Activated CD4-positive, alpha-beta T cell treated with anti-CD3 and anti-CD28 coated beads, Interleukin-2, amount 50 U/mL, for 24 hours (primary cell): ENCODE results near the gene DCAF4.

ENCODE experiments used
- DNase-seq, 2 donors: peaks; one replicate each; pipeline ENCODE4 v3.0.0-alpha.2; 2020; ENCODE audit warnings: low read depth in 1 of 2, low spot score in 1 of 2

The DCAF4 gene

DNA sequence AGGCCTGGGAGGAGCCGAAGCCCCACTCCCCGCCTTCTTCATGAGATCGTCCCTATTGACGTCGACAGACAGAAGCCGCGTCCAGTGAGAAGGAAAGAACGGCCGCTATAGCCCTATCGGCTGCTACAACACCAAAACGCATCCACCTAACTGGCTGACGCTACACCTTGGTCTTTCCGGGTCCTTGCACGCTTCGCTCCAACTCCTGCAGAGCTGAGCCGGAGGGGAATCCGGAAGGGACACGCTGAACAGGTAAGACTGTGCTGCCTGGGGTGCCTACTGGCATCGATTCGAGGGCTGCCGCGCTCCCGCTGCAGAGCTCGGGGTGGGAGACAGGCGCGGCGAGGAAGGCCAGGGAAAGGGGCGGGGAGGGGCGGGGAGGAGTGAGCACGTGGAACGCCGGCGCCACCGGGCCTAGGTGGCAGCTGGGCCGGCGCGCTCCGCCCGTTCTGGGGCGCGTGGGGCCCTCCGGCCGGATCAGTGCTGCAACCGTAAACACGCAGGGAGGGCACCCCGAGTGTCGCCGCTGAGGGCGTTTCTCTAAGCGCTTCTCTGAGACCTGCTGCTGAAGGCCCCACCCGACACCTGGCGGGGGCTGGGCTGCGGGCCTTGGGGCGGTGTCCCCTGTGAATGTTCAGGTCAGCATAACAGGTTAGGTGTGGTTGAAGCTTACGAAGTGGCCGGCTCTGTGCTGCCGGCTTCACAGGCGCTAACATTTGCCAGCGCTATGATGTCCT, at the start of gene DCAF4:
Gene DCAF4, plus strand, starts transcription at position 173 of the 737 bp plus-strand sequence. CDS start 11,515 bp downstream, outside the sequence.
- DNase-seq: peak; percentile 84 to 93

DNA sequence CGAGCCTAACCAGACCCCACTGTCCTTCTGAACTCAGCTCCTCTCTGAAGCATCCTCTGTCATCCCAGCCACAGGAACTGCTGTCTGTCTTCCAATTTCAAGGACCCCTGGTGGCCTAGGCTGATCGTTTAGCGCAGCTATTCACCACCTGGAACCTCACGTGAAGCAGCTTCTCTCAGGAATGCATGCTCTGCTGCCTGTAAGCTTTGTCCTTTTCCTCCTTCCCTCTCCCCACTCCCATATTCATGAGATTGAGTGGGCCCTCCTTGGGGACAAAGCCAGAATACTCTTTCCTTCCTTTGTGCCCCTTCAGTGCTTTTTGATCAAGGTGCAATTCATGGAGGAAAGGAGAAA, 49.6 kb upstream of the DCAF4 start:
- no peak for DNase-seq

- no peak for DNase-seq
Observed at GRCh38 chr14:72878746-72879145, 47.5 kb upstream of the DCAF4 start.

- no peak for DNase-seq
Observed at GRCh38 chr14:72879431-72879830, 46.8 kb upstream of the DCAF4 start.

- DNase-seq: no peak
Observed at GRCh38 chr14:72880164-72880563, 46.1 kb upstream of the DCAF4 start.

GRCh38 chr14:72880820-72881219, 45.4 kb upstream of the DCAF4 start:
- no peak for DNase-seq

DNA sequence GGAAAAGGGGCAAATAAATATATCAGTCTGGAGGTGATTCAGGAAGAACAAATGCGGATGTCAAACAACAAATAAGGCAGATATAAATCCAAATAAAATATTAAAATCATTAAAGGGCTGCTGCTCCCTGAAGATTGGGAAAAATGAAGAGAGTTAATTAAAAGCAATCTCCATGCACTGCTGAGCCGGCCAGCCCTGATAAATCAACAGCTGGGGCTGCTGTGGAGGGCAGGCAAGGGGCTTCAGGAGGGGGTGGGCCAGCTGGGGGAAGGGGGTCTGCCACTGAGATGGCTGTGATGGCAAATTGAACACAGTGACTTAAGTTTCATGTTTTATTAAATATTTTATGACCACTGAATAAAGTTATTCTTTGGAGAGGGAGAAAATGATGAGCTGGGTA, 44.7 kb upstream of the DCAF4 start:
- DNase-seq: no peak

- no peak for DNase-seq
Observed at GRCh38 chr14:72882047-72882446, 44.2 kb upstream of the DCAF4 start.

DNA sequence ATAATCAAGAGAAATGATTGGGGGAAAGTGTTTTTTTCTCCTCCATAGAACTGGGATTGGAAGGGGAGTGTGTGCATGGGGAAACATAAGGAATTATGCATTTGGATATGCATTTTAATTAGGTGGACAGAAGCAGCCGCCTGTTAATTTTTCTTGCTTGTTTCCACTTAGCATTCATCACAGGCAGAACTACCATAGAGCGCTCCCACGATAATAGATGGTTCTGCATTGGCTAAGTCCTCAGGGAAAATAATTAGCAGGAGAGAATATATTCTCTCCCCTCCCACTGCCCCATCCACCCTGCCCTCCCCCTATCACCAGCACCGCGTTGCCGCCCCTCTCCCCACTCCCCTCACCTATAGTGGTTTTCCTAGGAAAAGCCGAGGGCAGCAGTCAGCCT, 43.8 kb upstream of the DCAF4 start:
- DNase-seq: no peak

- DNase-seq: no peak
Observed at GRCh38 chr14:72883109-72883508, 43.2 kb upstream of the DCAF4 start.

DNA sequence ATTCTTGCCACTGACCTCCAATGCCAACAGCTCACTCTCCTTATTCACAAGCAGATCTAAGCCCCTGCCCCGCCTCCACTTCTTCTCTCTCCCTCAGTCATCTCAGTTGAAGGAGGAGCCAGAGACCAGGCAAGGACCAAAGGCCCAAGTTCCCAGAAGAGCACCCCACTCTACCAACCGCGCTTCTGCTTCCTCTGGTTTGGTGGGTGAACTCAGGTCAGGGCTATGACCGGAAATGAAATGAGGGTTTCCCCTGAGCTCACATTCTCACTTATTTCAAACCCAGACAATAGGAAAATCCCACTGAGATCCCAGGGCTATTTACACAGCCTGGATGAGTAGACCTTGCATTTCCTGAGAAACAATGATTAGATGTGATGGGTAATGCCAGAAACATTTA, 42.3 kb upstream of the DCAF4 start:
- DNase-seq: no peak

- no peak for DNase-seq
Observed at GRCh38 chr14:72884386-72884785, 41.9 kb upstream of the DCAF4 start.

DNA sequence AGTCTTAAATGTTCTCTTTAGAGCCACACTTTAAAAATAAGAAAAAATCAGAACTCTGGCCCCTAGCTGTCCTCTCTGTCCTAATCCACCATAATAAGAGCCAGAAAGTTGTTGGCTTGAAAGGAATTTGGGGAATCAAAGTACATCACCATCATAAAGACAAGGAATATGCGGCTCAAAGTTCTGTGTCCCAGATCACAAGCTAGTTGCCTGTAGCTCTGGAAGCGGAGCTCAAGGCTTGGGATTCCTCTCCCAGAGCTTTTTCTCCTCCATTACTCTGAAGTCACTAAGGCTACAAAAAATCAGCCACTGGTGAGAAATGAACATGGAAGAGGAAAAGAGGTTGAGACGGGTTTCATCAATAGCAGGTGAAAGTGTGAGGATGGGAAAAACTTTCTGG, 38.8 kb upstream of the DCAF4 start:
- DNase-seq: no peak

GRCh38 chr14:72888192-72888591, 38.1 kb upstream of the DCAF4 start:
- no peak for DNase-seq

DNA sequence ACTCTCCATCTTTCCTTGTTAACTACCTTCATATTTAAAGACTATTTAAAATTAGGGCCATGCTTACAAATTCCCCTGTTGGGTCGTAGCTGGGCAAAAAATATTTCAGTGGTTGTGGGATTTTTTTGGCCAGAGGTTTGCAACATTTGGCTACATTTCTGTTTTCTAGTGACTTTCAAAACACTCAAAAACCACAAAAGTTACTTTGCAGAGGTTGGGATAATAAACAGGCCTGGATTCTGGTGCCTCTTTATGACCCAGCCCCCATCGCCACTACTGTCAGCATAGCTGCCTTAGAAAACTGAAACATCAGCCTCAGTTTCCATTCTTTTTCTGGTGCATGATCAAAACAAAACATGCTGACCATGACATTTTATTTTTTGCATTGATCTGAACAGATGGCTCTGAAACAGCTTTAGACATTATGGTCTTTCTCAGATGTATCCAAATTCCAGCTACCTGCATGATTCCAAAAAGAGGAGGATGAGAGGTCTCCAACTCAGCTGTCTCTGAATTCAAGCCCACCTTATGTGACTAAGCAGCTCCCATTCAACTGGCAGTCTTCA, 37.5 kb upstream of the DCAF4 start:
- DNase-seq: no peak

GRCh38 chr14:72889366-72889765, 36.9 kb upstream of the DCAF4 start:
- DNase-seq: no peak

- no peak for DNase-seq
Observed at GRCh38 chr14:72891666-72892102, 34.6 kb upstream of the DCAF4 start.

- peak in 1 of 2 donors; percentile 6 for DNase-seq
Observed at GRCh38 chr14:72892103-72892878, 34.0 kb upstream of the DCAF4 start.

- peak in 1 of 2 donors; percentile 5 for DNase-seq
Observed at GRCh38 chr14:72892879-72893635, 33.2 kb upstream of the DCAF4 start.

- DNase-seq: peak; percentile 84 to 88
Observed at GRCh38 chr14:72893636-72894322, 32.5 kb upstream of the DCAF4 start, which contains the start of gene DPF3. Gene DPF3, minus strand, starts transcription at chr14:72894101. Its CDS starts 13 bp downstream, at chr14:72894088.

DNA sequence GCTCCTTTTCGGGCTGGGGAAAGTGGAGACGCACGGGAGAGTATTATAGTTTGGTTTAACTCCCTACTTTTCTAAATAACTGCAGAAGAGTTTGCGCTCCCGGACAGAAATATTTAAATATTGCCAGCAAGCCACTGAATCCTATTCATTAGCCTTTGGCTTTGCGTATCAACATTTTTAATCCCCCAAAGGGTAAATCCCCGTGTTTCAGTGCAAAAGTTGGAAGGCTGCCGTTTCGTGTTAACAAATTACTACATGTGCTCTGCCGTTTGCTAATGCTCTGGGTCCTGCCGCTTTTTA, 32.0 kb upstream of the DCAF4 start:
- DNase-seq: no peak
